GM12872 (cell line): Measurements from ENCODE around the gene ZSCAN26.

Source experiments
- TF ChIP-seq, protein P1 (sequence below): IDR thresholded peaks from 3 replicates; pipeline ENCODE4 v1.5.1; 2011; ENCODE audit warnings: low read depth, mild to moderate bottlenecking, low read length, moderate library complexity; ENCODE audit not compliant: insufficient read depth

ZSCAN26 gene

DNA sequence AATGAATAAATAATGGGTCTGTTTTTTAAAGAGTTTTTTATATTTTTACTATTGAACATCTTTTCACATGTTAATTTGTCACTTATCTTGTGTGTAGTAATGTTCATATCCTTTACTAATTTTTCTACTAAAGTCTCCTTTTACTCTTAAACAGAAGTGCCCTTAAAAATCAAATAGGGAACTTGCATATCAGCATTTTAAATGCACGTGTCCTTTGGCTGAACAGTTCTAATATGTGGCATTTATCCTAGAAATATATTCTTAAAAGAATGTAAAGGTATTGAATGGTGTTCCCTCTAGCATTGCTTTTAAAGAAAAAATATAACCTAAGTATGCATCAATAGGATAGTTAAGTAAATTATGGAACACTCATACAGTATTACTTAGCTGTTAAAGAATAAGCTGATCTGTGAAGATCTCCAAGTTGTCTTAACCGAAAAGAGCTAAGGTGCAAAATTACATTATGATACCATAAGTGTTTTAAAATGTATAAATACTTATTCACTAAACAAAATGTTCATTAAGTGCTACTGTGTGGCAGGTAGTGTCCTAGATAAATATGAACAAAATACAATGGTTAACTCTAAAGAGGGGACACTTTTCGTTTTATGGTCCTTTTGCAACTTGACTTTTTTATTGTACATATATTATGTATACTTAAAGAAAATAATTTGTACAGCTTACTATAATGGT is 13.8 kb downstream of the ZSCAN26 start:
- TF ChIP-seq, protein P1, sequence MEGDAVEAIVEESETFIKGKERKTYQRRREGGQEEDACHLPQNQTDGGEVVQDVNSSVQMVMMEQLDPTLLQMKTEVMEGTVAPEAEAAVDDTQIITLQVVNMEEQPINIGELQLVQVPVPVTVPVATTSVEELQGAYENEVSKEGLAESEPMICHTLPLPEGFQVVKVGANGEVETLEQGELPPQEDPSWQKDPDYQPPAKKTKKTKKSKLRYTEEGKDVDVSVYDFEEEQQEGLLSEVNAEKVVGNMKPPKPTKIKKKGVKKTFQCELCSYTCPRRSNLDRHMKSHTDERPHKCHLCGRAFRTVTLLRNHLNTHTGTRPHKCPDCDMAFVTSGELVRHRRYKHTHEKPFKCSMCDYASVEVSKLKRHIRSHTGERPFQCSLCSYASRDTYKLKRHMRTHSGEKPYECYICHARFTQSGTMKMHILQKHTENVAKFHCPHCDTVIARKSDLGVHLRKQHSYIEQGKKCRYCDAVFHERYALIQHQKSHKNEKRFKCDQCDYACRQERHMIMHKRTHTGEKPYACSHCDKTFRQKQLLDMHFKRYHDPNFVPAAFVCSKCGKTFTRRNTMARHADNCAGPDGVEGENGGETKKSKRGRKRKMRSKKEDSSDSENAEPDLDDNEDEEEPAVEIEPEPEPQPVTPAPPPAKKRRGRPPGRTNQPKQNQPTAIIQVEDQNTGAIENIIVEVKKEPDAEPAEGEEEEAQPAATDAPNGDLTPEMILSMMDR: no peak

DNA sequence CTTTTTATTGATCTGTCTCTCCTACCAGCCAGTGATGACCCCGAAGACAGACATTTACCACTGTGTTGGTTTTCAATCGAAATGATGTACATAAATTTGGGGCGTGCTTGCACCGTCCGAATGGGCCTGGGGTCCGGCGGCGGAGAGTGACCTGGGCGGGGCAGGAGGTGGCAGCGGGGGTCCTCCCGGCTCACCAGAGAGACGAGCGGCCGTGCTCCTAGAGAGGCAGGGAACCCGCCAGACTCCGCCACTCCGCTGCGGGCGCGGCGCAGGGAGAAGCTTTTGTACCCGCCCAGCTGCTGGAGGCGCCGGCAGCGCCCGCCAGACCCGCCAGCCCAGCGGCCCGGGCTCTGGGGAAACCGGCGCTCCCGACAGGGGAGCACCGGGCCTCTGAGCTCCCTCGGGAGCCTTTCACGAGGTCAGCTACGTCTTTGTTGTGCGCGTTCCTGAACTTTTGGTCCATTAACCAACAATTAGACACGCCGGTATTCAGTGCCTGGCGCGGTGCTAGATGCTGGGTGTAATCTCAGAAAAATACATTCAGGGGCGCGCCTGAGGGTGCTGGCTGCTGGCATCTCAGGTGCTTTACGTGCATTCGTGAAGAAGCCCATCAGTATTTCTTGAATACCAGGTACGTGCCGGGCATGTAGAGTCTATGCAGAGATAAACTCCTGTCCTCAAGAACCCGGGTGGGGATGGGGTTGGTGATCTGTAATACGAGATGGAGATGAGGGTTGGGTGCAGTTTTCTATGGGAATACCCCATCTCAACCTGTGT is 14.5 kb downstream of the ZSCAN26 start, which contains the start of gene PGBD1:
Gene PGBD1, plus strand, starts transcription at position 285 of the 777 bp plus-strand sequence. CDS start 2,242 bp downstream, outside the sequence.
- TF ChIP-seq, protein P1: no peak; the same call in 2 of the 3 replicates

DNA sequence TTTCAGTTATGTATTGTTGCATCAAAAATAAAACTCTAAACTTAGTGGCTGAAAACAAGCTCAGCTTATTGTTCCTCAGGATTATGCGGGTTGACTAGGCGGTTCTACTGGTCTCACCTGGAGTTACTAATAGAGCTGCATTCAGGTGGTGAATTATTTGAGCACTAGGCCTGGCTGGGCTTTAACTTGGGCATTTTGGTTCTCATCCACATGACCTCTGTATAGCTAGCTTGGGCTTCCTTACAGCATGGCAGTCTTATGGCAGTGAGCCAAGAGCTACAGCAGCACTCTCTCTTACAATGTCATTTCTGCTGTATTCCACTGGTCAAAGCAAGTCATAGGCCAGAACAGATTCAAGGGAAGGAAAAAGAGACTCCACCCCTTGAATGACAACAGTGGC is 16.0 kb downstream of the ZSCAN26 start:
- TF ChIP-seq, protein P1: no peak

DNA sequence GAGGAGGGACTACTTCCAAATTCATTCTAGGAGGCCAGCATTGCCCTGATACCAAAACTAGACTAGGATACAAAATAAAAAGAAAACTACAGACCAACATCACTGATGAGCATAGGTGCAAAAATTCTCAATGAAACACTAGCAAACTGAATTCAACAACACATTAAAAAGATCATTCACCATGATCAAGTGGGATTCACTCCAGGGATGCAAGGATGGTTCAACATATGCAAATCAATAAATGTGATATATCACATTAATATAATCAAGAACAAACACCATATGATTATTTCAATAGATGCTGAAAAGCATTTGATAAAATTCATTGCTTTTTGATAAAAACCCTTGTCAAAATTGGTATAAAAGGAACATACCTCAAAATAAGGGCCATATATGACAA is 24.6 kb downstream of the ZSCAN26 start:
- TF ChIP-seq, protein P1: no peak

DNA sequence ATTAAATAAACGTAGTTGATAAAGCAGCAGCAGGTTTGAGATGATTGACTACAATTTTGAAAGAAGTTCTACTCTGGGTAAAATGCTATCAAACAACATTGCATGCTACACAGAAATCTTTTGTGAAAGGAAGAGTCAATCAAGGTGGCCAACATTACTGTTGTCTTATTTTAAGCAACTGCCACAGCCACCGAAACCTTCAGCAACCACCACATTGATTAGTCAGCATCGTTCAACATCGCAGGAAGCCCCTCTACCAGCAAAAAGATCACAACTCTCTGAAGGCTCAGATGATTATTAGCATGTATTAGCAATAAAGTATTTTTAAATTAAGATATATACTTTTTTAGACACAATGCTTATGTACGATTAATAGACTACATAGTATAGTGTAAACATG is 28.4 kb downstream of the ZSCAN26 start:
- TF ChIP-seq, protein P1: no peak

DNA sequence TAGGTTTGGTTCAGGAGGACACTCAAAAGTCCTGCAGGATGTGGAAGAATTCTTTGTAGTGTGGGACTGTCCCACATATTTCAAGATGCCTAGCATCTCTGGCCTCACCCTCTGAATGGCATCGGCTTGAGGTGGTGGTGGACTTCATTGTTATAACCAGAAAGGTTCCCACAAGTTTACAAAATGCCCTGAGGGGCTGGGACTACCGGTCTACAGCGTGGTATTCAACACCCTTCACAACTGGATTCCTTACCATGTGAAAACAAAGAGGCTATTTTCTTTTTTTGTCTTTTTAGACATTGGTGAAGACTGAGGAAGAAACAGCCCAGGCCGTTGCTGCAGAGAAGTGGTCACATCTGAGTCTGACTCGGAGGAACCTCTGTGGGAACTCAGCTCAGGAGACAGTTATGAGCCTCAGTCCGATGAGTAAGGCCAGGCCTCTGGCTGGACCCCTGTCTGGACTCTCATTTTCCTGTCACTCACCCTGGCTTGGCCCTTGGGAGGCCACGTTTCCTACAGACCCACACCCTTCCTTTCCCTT is 29.6 kb downstream of the ZSCAN26 start:
- TF ChIP-seq, protein P1: no peak

DNA sequence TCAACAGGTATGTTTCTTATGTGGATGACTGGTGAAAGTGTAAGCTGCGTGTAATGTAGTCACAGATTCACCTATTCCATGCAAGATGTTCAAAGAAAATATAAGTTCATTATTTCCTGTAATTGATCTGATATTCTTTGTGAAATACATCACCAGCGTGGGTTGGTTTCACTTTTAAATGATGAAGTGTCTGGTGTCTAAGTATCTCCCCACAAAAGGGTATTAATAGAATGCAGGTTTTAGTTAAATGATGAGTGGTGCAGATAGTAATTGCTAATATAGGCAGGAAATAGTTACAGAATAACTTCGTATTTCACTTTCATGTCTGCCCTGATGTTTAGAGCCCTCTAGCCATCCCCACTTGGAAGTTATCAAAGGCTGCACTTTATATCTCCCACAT is 36.6 kb downstream of the ZSCAN26 start:
- TF ChIP-seq, protein P1: no peak
